HG03565 (cell line): Measurements from ENCODE around the gene L3MBTL1.
A peak's percentile ranks its signal among the peaks of the same experiment; 100 is the strongest.
"Not testable (repeated sequence)": the region's sequence is repeated elsewhere in the genome, so short reads cannot be mapped to it uniquely, and the experiment has no call there.

Experiments used
- ATAC-seq: cut with Tn5 transposase; IDR thresholded peaks from one replicate; pipeline ENCODE4 v1.9.1; 2021; ENCODE audit warnings: mild to moderate bottlenecking, moderate library complexity; ENCODE audit not compliant: unreplicated experiment

Gene L3MBTL1

DNA sequence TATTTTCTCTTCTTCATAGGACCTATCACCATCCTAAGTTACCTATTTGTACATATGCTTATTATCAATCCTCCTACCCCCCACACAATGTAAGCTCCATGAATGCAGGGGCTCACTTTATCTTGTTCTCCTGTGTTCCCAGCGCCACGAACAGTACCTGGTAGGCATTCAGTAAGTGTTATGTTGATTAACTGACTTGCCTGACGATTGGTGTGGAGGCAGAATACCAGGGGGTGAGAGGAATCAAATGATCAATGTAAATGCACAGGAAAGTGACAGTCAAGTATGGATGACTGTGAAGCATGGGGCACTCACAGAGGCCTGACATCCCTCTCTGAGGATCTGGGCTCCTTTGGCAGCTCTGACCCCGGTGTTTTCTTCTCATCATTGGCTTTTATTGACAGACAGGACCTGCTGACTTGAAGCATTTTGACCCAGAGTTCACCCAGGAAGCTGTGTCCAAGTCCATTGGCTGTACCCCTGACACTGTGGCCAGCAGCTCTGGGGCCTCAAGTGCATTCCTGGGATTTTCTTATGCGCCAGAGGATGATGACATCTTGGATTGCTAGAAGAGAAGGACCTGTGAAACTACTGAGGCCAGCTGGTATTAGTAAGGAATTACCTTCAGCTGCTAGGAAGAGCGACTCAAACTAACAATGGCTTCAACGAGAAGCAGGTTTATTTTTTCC, 77.1 kb downstream of the L3MBTL1 start:
- no peak for ATAC-seq

DNA sequence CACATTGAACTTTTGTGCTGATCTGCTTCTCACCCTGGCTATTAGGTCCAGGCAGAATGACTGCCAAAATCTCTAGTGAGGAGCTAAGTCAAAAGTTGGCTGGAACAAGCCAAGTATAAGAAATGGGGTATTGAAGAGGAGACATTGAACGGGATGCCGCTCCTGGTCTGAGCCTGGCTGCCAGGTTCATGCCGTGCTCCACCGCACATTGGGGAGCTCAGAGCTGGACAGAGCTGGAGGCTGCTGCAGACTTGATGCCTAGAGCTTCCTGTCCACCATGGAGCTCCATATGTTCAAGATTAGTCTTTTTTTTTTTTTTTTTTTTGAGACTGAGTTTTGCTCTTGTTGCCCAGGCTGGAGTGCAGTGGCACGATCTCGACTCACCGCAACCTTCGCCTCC, 79.1 kb downstream of the L3MBTL1 start:
- ATAC-seq, result no peak

DNA sequence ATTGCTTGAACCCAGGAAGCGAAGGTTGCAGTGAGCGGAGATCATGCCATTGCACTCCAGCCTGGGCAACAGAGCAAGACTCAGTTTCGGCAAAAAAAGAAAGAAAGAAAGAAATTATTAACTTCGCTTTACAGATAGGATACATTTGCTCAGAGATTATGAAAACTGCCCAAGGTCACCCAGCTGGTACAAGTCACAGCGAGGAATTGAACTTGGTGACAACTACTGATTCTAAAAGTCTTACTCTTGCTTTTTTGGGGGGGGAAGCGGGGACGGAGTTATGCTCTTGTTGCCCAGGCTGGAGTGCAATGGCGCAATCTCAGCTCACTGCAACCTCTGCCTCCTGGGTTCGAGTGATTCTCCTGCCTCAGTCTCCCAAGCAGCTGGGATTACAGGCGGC, 81.0 kb downstream of the L3MBTL1 start:
- not testable (repeated sequence) for ATAC-seq

DNA sequence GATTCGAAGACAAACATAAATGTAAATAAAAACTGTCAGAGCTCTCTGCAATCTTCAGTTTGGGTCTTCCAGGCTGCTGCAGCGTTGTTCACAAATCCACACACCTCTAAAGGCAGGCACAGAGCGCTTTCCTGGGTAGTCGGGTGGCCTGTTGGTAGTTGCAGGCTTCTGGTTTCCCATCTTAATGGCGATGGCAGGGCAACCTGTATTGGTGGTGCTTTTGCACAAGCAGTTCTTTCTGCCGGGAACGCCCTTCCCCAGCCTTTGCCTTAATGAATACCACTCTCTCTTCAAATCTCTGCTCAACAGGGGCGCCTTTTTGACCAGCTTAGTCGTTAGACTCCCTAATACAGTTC, 82.5 kb downstream of the L3MBTL1 start:
- no peak for ATAC-seq

DNA sequence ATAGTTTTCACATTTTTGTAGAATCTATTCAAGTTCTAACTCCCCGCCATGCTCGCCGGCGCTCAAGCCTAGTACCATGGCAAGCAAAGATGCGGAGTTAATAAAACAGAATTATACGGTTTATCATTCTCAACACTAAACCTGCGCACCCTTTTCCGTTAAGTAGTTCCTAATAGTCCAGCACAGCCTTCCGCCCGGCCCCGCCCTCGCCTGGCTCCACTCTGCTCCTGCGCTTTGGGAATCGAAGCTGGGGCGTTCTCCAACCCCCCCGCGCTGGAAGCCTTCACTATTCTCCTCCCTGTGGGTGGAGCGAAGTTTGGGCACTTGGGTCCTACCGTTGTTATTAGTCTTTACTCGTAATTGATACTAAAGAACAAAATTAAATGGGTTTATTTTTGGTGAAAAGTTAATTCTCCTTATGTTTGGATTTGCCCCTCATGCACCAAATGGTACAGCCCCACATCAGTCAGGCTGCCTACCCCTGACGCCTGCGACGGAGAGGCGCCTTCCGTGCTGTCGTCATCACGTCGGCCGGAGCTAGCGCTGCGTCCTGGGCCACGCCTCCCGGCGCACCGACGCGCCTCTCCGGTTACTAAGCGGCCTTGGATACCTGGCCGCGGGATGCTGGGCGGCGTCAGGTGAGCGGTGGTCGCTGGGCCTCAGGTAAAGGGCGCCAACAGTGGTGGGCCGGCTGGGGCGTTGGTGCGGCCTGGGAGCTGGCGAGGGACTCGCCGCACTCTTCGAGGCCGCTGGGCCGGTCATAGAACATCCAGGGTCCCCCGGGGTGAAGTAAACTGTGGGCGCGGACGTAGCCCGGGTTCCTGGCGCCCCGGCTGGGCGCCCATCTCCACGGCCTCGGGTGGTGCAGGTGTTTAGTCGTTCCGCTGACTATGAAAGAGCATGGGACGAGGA, 83.2 kb downstream of the L3MBTL1 start, which contains the start of gene IFT52:
IFT52 (plus strand) TSS at position 546 of the 912 bp plus-strand sequence. CDS start 3,762 bp downstream, outside the sequence.
- peak; percentile 99 for ATAC-seq
